K562 (cell line): ENCODE measurements around the gene NR6A1. TPM values are rescaled to one million over a fixed set of nuclear protein-coding genes. Genes with fewer than 3 reads are reported as not detected.
A peak's percentile ranks its signal among the peaks of the same experiment; 100 is the strongest.

ENCODE experiments used
- MYC ChIP-seq, 2 experiments: fragments of 250-450 bp in 1 of 2; sonication (Bioruptor Pico) in 1 of 2; IDR thresholded peaks; 2 replicates each; pipeline versions ENCODE4 v1.5.1 to v1.6.1; 2012 to 2021; ENCODE audit warnings: low read depth in 2 of 2, borderline replicate concordance in 1 of 2, improper control_type of control experiment in 1 of 2, low read length in 1 of 2, mild to moderate bottlenecking in 1 of 2, moderate library complexity in 1 of 2
- PURB ChIP-seq: sonication (generic); formaldehyde crosslinking; IDR thresholded peaks from 2 replicates; pipeline ENCODE4 v1.9.0; 2021; ENCODE audit warnings: low read depth, mild to moderate bottlenecking, missing genetic modification reagents
- RBBP5 ChIP-seq: fragments of 200-600 bp; sonication (generic); IDR thresholded peaks from 2 replicates; pipeline ENCODE4 v1.6.1; 2012; ENCODE audit warnings: borderline replicate concordance, mild to moderate bottlenecking, low read length, control low read depth, inconsistent platforms; ENCODE audit not compliant: insufficient read depth, poor library complexity, severe bottlenecking
- SMC3 ChIP-seq: conservative IDR thresholded peaks from 2 replicates; pipeline ENCODE4 v1.6.1; 2011; ENCODE audit warnings: low read depth, low read length, improper control_type of control experiment; ENCODE audit not compliant: insufficient read depth
- polyA plus RNA-seq, 8 experiments: library from polyadenylated mRNA; depleted of rRNA in 4 of 8; stranded (reverse) in 5 of 8; unstranded in 3 of 8; fragments of >200 nt; fragmentation: Nextera tagmentation in 2 of 8; fragmentation: Illumina TruSeq in 1 of 8; extraction: Ambion mirVana in 2 of 8; extraction: Trizol in 1 of 8; gene quantifications; 2 replicates each; pipeline versions ENCODE4 v1.2.1 to v1.2.3, GENCODE V29; 2011 to 2014; ENCODE audit warnings: inconsistent platforms in 1 of 8, missing spikeins in 1 of 8
- total RNA-seq, 7 experiments: library from RNA; depleted of rRNA in 6 of 7; stranded (reverse); fragments of >200 nt in 6 of 7; fragmentation: Illumina TruSeq in 2 of 7; extraction: Trizol in 2 of 7; gene quantifications; 2 replicates each; pipeline versions ENCODE4 v1.2.1 to v1.2.3, GENCODE V29; 2011 to 2021; ENCODE audit warnings: low replicate concordance in 1 of 7
- TF ChIP-seq, protein P1 (sequence below): fragments of 250-450 bp; sonication (Bioruptor Pico); IDR thresholded peaks from 2 replicates; pipeline ENCODE4 v1.5.0; 2021; ENCODE audit warnings: mild to moderate bottlenecking, moderate library complexity
- TF ChIP-seq, protein P2 (sequence below), 2 experiments: fragments of 450-650 bp; formaldehyde crosslinking in 1 of 2; IDR thresholded peaks; 2 replicates each; pipeline versions ENCODE4 v1.4.0 to v1.6.1; 2014 to 2020; ENCODE audit warnings: mild to moderate bottlenecking in 2 of 2, borderline replicate concordance in 1 of 2, low read depth in 1 of 2
- TF ChIP-seq, protein P3 (sequence below): fragments of 150-350 bp; IDR thresholded peaks from 2 replicates; pipeline ENCODE4 v1.6.1; 2014; ENCODE audit warnings: low read depth, mild to moderate bottlenecking, low read length, borderline replicate concordance

NR6A1 gene
- total and polyA plus RNA-seq, 9 of the 15 experiments (the other 6 are each of a cell fraction or from before 2014, with no cell fraction given), result 9.7 to 55.4 (median 28.3) TPM

DNA sequence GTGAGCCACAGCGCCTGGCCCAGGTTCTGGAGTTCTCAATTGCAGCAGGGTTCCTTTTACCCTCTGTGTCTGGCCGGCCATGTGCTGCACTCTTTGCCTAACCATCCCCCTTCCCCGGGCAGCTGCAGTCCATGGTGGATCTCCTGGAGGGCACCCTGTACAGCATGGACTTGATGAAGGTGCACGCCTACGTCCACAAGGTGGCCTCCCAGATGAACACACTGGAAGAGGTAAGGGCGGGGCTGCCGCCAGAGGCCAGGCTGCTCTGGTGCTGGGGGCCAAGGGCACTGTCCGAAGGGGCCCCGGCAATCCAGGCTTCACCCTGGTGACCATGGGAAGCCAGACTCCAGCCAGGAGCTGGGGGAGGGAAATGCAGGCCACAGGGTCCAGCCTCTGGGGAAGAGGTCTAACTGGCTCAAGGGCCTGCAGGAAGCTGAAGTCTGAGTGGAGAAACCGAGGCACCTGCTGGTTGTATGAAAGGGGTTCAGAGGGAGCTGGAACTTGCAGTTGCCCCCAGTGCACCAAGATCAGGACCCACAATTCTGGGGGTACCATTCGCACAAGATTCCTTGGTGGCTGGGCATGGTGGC is 23.9 kb upstream of the NR6A1 start (continued):
- TF ChIP-seq, protein P1, sequence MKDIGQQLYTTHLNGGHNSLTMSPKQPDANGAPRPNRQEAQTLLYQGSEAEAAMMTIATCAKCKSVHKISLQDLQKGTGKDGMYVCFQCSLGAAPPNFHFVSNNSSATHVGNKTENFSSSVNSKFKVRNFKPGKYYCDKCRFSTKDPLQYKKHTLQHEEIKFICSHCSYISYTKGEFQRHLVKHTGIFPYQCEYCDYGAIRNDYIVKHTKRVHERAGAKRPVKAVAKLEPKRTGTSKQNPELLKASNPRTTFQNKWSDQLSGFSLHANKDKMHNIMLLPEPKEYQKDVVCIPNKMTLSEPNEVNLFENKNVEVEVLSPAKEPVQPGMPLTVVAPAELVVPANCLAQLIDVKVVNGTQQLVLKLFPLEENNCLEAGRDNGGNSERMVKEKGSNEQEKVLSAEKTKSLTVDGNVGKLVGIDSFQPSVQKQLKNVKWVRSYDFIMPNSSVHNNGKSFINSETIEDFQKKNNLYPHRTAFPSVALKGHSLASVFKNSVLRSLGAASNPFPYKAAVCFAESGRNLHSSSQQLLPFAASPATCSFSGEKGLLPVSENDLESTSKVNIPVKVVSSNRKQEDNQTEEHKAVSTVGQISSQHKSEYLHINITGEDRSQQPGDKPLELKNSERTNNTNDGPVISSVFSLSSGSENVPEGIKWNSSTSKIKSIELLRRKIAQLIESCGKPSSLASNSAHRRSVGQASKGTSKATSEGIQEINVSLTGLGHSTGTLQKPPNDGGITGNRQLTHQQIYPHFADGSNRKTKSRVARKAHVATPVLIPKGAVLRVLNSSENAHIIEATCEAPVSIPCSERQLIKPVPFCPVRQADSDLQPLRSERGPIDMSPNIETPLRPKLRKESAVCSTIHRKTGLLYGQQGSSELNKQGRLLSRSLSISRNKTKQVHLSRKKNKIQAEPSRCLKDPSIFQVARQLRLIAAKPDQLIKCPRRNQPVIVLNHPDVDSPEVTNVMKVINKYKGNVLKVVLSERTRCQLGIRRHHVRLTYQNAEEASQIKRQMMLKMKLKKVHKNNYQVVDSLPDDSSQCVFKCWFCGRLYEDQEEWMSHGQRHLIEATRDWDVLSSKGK (CRISPR knock-in tag), result no peak
- TF ChIP-seq PURB (CRISPR knock-in tag), result no peak
- TF ChIP-seq, protein P2, sequence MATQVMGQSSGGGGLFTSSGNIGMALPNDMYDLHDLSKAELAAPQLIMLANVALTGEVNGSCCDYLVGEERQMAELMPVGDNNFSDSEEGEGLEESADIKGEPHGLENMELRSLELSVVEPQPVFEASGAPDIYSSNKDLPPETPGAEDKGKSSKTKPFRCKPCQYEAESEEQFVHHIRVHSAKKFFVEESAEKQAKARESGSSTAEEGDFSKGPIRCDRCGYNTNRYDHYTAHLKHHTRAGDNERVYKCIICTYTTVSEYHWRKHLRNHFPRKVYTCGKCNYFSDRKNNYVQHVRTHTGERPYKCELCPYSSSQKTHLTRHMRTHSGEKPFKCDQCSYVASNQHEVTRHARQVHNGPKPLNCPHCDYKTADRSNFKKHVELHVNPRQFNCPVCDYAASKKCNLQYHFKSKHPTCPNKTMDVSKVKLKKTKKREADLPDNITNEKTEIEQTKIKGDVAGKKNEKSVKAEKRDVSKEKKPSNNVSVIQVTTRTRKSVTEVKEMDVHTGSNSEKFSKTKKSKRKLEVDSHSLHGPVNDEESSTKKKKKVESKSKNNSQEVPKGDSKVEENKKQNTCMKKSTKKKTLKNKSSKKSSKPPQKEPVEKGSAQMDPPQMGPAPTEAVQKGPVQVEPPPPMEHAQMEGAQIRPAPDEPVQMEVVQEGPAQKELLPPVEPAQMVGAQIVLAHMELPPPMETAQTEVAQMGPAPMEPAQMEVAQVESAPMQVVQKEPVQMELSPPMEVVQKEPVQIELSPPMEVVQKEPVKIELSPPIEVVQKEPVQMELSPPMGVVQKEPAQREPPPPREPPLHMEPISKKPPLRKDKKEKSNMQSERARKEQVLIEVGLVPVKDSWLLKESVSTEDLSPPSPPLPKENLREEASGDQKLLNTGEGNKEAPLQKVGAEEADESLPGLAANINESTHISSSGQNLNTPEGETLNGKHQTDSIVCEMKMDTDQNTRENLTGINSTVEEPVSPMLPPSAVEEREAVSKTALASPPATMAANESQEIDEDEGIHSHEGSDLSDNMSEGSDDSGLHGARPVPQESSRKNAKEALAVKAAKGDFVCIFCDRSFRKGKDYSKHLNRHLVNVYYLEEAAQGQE (IDR thresholded peaks at IDR 0.05; ENCODE audit: borderline replicate concordance), result peak; percentile 67; the same call in 1 of the 2 replicates
- TF ChIP-seq, protein P2 (CRISPR knock-in tag; IDR thresholded peaks at IDR 0.05; ENCODE audit: low read depth), result no peak
- TF ChIP-seq, protein P3, sequence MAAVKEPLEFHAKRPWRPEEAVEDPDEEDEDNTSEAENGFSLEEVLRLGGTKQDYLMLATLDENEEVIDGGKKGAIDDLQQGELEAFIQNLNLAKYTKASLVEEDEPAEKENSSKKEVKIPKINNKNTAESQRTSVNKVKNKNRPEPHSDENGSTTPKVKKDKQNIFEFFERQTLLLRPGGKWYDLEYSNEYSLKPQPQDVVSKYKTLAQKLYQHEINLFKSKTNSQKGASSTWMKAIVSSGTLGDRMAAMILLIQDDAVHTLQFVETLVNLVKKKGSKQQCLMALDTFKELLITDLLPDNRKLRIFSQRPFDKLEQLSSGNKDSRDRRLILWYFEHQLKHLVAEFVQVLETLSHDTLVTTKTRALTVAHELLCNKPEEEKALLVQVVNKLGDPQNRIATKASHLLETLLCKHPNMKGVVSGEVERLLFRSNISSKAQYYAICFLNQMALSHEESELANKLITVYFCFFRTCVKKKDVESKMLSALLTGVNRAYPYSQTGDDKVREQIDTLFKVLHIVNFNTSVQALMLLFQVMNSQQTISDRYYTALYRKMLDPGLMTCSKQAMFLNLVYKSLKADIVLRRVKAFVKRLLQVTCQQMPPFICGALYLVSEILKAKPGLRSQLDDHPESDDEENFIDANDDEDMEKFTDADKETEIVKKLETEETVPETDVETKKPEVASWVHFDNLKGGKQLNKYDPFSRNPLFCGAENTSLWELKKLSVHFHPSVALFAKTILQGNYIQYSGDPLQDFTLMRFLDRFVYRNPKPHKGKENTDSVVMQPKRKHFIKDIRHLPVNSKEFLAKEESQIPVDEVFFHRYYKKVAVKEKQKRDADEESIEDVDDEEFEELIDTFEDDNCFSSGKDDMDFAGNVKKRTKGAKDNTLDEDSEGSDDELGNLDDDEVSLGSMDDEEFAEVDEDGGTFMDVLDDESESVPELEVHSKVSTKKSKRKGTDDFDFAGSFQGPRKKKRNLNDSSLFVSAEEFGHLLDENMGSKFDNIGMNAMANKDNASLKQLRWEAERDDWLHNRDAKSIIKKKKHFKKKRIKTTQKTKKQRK, result no peak
- peak; percentile 50 for TF ChIP-seq SMC3
- no peak for TF ChIP-seq RBBP5
- 0 out of 2 replicates have a peak, but pooled peaks have one; percentile 16 for TF ChIP-seq MYC (IDR thresholded peaks at IDR 0.05; ENCODE audit: low read depth, low read length)
- TF ChIP-seq MYC (CRISPR knock-in tag; IDR thresholded peaks at IDR 0.05; ENCODE audit: borderline replicate concordance, low read depth), result no peak
